T1000 (cell line): ENCODE results near the gene AFF3.

ENCODE experiments used
- DNase-seq: peaks from one replicate; lab custom pipeline; 2025; ENCODE audit warnings: mixed read lengths; lab: John Stamatoyannopoulos, UW

AFF3 gene

DNA sequence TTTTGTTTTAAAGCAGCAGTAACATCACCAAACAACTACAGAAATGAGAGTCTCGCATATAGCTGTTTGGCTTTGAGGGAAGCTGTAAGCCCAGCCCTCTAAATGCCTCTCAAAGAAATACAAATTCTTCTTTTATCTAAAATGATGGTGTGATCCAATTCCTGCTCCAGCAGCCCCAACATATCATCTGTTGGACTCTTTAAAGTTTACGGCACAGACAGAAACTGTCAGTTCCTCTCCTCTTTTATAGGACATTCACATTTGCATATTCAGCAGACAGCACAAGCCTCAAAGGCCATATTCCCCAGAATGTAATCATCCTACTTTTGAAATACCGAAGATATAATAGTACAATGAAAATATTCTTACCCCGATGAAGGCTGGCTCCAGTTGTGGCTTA is 435.7 kb downstream of the AFF3 start:
- DNase-seq, result no peak

DNA sequence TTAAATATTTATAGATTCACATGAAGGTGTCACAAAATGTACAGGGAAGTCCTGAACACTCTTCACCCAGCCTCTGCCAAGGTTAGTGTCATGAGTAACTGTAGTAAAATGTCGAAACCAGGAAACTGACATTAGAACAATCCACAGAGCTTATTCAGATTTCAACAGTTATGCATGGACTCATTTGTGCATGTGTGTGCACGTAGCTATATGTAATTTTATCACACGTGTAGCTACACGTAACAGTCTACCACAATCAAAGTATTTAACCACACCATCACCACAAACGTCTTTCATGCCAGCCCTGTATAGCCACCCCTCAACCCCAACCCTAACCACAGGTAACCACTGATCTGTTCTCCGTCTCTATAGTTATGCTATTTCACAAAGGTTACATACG is 440.9 kb downstream of the AFF3 start:
- DNase-seq, result no peak

DNA sequence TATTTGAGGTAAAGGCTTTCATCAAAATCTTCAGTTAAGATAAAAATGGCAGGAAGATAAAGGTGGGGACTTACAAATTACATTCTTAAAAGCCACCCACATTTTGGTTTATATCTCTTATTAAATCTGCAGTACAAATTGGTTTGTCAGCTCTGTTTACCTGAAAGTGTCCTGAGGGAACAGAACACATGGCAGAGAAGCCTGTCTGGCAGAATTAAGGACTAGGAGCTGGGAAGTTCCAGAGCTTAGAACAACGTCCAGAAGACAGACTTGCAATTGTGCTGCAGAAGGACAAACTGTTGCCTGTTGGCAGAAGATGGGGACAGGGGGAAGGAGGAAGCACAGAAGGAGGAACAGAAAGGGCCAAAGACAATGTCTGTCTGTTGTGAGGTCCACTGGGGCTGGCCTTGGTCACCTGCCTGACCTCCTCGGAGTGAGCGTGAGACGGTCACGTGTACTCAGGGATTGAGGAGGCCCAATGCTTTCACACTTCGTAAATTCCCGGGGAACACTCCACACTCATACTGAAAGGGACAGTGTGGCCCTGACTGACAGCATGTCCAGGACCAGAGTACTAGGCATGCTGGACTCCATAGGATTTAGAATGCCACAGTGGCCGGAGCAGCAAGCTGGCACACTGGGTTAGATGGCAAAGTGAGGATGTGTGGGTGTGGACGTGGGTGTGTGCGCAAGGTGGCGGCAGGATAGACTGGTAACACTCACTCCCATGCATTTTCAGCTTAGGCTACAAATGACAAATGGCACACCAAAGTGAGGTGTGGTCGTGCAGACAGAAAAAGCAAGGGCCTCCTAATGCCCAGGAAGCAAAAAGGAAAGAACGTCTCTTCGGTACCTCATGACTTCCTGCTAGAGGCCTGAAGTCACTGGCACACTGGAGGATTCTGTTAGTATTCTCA is 441.6 kb downstream of the AFF3 start:
- DNase-seq, result no peak

DNA sequence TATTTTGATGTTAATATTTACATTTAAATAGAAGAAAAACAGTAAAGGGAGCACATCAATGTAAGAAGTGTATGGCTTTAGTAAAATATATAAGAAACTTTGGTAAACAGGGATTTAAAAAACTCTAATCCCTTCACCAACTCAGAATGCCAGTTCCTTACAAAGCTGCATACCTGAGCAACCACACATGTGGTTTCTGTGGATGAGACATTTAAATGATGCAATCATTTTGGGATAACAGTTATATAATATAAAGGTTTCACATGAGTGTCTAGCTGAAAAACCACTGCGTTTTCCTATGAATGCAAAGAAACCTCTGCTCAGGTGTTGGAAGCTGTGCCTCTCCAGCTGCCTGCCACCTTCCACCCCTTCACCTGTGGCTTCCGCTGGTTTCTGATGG is 443.5 kb downstream of the AFF3 start:
- DNase-seq, result no peak

DNA sequence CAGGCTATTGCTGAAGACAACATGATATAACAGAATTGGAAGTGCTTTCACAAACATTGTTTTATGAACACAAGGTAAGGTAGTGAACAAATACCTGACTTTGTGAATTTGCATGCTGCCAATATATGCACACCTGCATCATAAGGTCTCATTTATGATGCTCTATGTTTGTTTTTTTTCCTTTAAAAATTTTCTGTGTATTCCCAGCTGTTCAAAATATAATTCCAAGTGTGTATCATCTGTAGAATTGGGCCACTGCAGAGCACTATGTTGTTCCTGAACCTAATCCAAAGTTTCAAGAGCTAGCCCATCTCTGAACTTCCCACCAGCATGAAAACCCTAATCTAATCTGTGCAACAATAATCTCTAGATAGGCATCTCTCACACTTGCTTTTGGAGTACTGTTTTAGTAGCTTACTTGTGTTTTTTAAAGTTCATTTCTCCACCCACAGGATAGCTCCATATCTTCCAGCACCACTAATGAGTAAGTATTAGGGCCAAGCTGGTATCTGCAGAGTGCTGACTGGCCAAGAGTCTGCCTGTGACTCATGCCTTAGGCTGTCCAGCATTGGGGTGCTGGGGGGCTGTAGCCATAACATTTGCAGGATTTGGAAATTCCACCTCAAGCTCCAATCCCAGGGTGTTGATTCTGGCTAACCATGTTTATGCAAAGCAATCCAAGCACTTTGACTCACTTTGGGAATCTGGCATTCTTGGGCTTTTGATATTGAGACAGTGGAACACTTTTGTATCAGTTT is 444.4 kb downstream of the AFF3 start:
- peak; percentile 38 for DNase-seq

DNA sequence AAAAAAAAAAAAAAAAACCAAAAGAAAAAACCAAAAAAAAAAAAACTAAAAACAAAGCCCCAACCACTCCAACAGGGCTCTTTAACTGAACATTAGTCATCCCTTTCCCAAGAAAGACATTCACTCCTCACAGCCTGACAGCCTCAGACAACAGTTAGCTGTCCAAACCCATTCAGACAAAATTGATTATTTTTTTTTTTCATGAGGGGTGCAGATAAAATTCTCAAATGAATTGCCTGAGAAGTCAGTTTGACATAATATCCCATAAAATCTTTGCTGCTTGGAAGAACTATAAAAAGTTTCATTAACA is 446.5 kb downstream of the AFF3 start:
- no peak for DNase-seq

DNA sequence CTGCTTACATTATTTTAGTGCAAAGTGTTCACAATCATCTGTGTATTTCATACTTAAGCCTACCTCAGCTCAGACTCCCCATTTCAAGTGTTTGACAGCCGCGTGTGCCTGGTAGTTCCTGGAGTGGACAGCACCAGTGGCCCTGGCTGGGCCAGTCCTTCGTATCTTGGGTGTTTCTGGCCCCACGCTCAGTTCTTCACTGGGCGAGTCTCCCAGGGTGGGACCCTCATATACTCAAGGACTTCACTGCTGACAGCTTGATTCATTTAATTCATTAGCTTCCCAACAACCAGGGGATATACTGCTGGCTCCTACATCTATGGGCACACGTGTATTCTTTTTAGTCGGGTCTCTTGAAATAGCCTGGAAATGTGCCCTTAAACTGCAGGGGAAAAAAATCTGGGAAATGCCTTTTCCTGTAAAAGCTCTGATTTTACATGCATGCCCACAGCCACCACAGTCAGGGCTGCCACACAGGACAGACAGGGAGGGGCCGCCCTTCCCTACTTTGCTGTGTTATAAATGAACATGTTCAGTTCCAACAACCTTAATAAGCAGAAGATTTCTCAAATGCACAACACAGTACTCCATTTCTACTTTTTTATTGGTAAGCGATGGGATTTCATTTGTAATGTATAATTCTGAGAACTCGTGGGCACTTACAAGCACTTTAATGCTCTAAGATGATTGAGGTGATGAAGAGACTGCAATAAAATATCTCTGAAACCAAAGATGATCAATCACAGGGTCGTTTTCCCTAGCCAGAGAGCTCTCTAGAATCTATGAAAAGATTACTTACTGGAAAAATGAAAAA is 447.1 kb downstream of the AFF3 start:
- no peak for DNase-seq

DNA sequence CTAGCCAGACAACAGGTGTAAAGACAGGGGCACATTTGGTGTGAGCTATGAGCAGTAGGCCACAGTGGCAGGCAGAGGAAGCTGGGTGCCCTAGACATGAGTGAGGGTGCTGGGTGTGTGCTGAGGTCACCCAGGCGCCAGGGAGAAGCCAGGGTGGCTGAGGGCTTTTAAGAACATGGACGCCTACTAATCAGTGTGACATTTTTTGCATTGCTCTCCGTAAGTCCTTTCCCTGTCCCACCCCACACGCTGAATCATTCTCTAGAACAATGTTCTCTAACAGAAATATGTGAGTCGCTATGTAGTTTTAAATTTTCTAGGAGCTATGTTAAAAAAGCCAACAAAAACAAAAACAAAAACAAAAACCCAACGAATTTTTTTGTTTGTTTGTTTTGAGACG is 448.1 kb downstream of the AFF3 start:
- DNase-seq, result no peak

DNA sequence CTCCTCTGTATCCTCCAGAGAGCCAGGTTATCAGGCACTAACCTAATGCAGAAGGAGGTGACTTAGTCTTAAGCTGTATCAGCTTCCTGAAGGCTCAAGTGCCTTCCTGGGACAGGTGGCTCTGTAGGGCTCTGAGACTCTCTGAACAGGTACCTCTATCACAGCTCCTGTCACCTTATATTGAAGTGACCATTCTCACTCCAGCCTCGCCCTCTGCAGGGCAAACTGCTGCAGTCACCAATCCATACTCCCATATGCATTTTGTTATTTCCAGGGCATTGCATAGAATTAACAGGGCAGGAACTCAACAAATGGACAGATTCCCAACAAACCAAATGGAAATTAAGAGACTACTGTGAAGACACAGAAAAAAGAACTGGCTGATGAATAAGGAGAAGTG is 449.6 kb downstream of the AFF3 start:
- DNase-seq, result no peak

DNA sequence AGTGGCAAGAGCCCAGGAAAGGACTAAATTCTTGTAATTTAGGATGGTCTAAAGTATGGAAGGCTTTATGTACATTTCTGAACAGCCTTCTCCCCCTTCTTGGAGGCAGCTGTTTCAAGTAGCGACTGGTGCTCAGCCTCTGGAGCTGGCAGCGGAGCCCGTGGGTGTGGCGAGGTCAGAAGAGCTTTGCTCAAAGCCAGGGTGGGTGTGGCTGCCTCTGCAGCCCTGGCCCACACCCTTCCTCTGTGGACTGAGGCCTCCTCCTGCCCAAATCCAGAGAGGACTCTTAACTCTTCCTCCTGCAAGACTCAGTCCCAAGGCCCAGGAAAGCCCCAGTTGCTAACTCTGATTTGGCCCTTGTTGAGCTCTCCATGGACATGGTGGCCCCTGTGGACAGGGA is 450.5 kb downstream of the AFF3 start:
- DNase-seq, result no peak

DNA sequence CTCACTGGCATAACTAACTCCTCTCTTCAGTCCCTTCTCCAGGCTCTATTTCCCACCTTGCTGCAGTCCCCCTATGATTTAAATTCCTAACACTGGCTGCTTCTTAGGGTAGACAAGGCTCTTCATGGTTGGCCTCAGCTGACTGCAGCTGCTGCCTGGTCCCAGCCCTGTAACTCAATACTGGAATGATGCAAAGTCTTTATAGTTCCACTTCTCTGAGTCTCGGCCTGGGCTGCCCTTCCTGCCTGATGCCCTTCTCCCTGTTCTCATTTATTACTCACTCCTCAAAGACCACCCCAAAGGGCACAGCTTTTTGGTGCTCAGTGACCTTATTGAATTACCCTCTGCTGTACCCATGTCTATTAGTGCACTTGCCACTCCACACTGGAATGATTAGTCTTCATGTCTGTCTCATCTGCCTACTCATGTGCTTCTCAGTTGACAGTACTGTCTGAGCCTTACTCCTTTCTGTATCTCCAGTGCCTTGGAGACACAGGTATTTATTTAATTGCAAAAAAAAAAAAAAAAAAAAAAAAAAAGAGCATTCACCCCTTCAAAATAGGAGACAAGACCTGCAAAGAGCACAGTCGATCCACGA is 453.1 kb downstream of the AFF3 start:
- no peak for DNase-seq

DNA sequence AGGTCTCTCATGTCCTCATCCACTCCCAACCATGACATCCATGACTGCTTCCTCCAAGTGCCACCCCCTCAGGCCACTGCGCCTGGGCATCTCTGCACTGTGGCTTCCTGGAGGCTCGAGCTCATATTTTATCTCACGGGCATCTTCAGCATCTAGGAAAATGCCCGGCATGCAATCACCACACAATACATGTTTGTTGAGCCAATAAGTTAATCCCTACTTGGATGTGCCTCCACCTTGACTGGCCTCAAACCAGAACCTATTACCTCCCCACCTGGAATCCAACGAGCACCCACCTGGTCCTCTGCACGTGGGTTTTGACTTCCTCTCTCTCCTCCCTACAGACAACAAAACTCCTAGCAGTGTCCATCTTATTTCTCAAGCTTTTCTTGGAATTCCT is 453.7 kb downstream of the AFF3 start:
- no peak for DNase-seq

DNA sequence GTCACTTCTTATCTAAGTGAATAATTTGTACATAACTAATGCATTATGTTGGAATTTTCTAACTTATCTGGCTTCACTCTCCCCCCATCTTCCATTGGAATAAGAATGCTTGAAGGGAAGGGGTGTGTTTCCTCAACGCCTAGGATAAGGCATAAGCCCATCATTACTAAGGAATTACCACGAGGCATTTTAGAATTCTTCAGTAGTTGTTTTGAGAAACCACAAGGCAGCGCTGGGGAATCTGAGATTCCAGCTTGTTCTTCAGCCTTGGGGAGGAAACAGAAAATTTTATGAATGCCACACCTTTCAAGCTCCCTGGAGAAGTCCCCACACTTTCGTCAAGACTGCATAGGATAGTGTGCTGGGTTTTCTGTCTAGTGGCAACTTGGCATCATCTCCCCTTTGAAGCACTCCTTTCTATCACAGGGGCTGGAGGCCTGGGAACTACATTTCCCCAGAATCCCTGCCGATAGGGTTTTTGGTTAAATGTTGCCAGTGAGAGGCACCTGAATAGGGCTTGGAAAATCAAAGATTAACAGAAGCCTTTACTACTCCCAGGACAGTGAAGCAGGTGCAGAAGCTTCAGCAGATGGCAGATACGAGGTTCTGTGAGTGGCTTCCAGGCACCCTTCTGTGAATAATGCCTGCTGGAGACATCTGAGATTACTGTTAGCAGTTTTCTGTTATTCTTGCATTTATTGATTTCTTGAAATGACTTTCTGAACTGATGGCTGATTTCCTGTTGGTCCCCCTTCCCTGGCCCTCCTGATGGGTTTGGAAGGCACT is 459.9 kb downstream of the AFF3 start:
- no peak for DNase-seq

DNA sequence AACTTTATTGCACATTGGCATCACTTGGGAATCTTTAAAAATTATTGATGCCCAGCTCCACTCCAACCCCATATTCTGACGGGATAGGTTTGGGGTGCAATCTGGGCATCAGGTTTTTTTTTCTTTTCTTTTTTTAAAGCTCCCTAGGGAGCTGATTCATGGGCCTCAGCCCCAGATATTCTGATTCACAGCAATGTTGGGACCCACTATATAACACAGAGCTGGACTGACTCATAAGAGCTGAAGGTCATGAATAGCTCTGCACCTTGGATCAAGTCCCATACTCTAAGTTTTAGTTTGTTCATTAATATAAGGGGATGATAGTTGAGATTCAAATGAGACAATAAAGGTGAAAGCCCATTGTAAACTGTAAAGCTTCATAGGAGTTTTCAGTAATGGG is 461.4 kb downstream of the AFF3 start:
- peak; percentile 63 for DNase-seq

DNA sequence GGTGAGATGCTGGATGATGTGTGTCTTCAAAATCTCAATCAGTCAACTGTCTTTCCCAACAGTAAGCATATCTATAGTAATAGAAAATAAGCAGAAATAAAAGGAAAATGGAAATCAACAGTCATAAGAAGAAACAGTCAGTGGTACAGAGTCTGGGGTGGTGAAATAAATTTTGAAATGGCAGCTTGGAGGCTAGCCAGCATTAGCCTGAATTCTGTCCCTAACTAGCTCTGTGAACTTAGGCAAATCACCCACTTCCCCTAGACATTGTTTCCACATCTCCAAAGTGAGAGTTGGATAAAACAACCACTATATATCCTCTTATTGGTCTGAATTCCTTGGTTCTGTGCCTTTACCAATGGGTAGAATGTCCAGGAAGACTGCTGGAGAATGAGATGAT is 462.9 kb downstream of the AFF3 start:
- no peak for DNase-seq

DNA sequence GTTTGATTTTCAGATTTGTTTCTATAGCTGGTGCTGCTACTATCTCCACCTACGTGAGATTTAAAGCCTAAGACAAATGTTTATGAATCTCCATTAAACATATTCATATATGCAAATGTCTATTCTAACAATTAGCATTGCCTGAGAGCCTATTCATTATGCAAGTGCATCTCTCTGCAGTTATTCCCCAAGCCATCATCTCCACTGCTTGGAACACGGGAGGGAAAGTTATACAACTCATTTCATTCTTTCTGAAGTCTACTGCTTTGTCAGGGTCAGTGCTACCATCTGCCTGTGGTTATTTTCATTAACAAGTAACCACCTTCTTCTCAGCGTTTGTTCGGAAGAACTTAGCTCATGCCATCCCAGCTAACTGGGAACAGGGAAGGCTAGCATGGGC is 463.8 kb downstream of the AFF3 start:
- no peak for DNase-seq

DNA sequence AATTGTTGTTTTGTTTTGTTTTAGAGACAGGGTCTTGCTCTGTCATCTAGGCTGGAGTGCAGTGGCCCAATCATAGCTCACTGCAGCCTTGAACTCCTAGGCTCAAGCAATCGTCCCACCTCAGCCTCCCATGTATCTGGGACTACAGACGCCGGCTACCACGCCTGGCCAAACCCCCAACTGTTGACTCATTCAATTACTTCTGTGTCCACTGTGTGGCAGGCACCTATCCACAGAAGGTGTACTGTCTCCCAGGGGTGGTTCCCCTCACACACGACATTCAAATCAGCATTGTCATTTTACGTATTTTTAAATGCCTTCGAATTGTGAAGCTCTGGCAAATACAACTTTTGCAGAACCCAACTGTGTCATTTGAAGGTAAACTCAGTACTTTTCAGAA is 464.6 kb downstream of the AFF3 start:
- DNase-seq, result no peak

DNA sequence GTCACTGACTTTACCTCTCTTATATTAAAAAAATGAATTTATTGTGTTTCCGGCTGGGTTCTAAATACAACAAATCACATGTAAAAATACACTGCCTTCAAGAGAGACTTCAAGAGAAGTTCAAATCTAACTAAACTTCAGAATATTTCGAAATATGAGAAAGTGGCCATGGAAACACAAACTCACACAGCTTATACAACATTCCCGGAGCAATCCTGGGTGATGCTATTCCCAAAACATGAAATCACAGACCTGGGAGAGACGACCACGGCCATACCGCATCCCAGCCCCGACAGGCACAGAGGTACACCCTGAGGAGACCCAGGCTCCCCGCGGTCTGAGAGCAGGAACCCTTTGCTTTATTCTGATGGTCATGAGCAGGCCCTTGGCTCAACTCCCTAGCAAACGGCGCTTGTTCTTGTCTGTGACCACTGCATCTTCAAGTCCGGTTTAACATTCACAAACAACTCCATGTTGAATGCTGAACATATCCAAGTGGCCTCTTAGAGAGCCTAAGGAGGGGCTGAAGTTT is 467.2 kb downstream of the AFF3 start:
- DNase-seq, result no peak

DNA sequence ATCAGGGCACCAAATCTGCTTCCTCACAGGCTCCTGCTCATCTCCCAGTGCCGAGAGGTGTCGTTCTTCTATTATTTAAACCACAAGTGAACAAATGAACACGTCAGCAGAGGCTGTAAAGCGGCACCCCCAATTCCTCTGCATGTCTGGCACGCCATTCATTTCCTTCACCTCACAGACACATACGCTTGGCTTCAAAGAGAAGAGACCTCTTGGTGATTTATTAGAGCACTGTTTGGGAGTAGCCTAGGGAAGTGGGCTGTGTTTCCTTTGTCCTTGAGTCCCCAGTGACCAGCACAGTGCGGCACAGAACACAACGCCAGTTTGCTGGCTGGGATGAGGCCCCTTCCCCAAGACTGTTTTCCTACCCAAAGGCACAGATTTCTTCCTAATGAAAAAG is 468.3 kb downstream of the AFF3 start:
- DNase-seq, result no peak

DNA sequence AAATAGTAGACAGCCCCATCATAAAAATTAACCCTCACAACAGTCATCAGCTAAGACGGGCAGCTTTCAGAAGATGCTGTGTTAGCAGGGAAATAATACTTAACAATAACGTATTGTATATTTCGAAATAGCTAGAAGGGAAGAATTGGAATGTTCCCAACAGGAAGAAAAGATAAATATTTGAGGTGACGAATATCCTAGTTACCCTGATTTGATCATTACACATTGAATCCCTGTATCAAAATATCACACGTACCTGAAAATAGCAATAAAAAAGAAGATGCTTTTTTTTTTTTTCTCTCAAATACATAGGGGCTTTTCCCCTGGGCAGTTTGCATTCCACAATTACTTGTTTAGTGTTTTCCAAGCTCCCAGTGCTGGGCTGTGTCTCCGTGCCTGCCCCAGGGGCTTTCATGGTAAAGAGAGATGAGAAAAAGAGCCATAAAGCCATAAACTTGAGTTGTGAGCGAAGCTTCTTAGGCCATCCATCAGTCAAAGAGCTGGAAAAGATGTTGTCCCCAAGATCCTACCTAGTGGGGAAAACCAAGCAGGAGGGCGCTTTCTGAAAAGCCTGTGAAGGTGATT is 469.5 kb downstream of the AFF3 start:
- no peak for DNase-seq
